Measurements from ENCODE around the gene VPS37C.

The VPS37C gene

DNA sequence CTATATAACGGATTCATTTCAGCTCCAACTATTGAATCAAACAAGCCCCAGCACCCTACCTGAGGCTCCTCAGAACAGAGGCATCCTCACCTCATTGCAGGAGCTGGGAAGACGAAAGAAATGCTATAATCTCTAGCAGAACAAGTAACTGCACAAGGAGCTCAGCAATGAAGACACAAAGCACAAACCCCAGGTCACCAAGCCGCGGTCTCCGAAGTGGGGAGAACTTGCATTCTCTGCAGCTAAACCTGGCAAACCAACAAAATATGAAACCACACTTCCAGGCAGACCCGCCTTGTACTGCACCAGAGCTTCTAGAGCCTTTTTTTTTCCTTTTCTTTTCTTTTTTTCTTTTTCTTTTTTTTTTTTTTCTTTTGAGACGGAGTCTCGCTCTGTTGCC, 80.7 kb downstream of the VPS37C start:
- H3K4me2 ChIP-seq (ENCODE audit: low read length), result no peak overlapping the region
- H3K36me3 ChIP-seq (ENCODE audit: control insufficient read depth in 1 of 2, insufficient read depth in 2 of 2, low read length in 2 of 2), result no peaks in the 10 kb centered on the region
- H2BK5ac ChIP-seq (ENCODE audit: low read depth, low read length, poor library complexity), result no peak overlapping the region
- no CpG with 5 or more reads among the region's 8 CpGs for WGBS (ENCODE audit: extremely low coverage, insufficient coverage, insufficient read length)
- no peaks in the 10 kb centered on the region for H3K27me3 ChIP-seq (ENCODE audit: insufficient read depth, low read length)
- H3K4me1 ChIP-seq (ENCODE audit: control insufficient read depth in 1 of 2, insufficient read depth in 2 of 2, low read length in 2 of 2), result no peaks in the 10 kb centered on the region
- no peak overlapping the region for H4K91ac ChIP-seq (ENCODE audit: low read depth, low read length)
- no peak overlapping the region for H3K27ac ChIP-seq (ENCODE audit: low read depth, low read length)
- no peak overlapping the region for H4K8ac ChIP-seq (ENCODE audit: low read depth, low read length)
- DNase-seq, result no peak
- H3K23ac ChIP-seq (ENCODE audit: low read length), result no peak overlapping the region
- H2AK5ac ChIP-seq (ENCODE audit: low read length), result no peak overlapping the region
- H3K14ac ChIP-seq (ENCODE audit: low read length), result no peak overlapping the region
- H3K79me2 ChIP-seq (ENCODE audit: control insufficient read depth, insufficient read depth, low read length, poor library complexity), result no peaks in the 10 kb centered on the region
- H2AFZ ChIP-seq (ENCODE audit: insufficient read depth, low read length, poor library complexity), result no peak overlapping the region
- no peak overlapping the region for H2BK12ac ChIP-seq (ENCODE audit: low read length)
- no peaks in the 10 kb centered on the region for H3K9me3 ChIP-seq (ENCODE audit: insufficient read depth, low read depth, low read length)
- no peak overlapping the region for H3K9ac ChIP-seq (ENCODE audit: low read length)
- H3K18ac ChIP-seq (ENCODE audit: low read length), result no peak overlapping the region
- H2BK120ac ChIP-seq (ENCODE audit: insufficient read depth, low read length, poor library complexity), result no peak overlapping the region
- no peaks in the 10 kb centered on the region for H3K79me1 ChIP-seq (ENCODE audit: low read length)
- H4K12ac ChIP-seq (ENCODE audit: low read depth, low read length), result no peak overlapping the region
- H3K4me3 ChIP-seq (ENCODE audit: low read depth, low read length), result no peak overlapping the region
- no peak overlapping the region for H3K4ac ChIP-seq (ENCODE audit: low read depth, low read length)

Measured in trophoblast cell (in vitro differentiated cells and primary cell).